Body of pancreas (tissue), 4 donors: ENCODE data around the gene FAM199X. TPM values are rescaled to one million over a fixed set of nuclear protein-coding genes. Genes with fewer than 3 reads are reported as not detected.
"Not testable (repeated sequence)": the region's sequence is repeated elsewhere in the genome, so short reads cannot be mapped to it uniquely, and the experiment has no call there.

Experiments used
- ATAC-seq: fragments of 150-250 bp; one replicate; pipeline ENCODE4 v1.9.1; 2016
- DNase-seq, 4 donors: peaks; one replicate each; pipeline ENCODE4 v3.0.0-alpha.2; 2019
- H3K27ac ChIP-seq, 4 donors: fragments of 200-600 bp; sonication (generic); 1 replicate in 3 of 4; 2 replicates in 1 of 4; pipeline versions ENCODE4 v1.5.1 to v1.6.1; 2016 to 2019; ENCODE audit warnings: mild to moderate bottlenecking in 1 of 4, mixed read lengths in 1 of 4, moderate library complexity in 1 of 4
- H3K27me3 ChIP-seq, 2 donors: fragments of 200-600 bp; sonication (generic); one replicate each; pipeline ENCODE4 v1.6.0; 2016; ENCODE audit warnings: mild to moderate bottlenecking in 1 of 2
- H3K36me3 ChIP-seq, 2 donors: fragments of 200-600 bp; sonication (generic); replicated peaks in 1 of 2; 2 replicates each; pipeline ENCODE4 v1.5.1; 2016; ENCODE audit warnings: low read depth in 2 of 2; ENCODE audit not compliant: insufficient read depth in 1 of 2
- H3K4me1 ChIP-seq: fragments of 200-600 bp; sonication (generic); one replicate; pipeline ENCODE4 v1.6.0; 2016
- H3K4me3 ChIP-seq, 2 donors: fragments of 200-600 bp; sonication (generic); 1 replicate in 1 of 2; 2 replicates in 1 of 2; pipeline ENCODE4 v1.5.1; 2016 to 2019
- H3K9me3 ChIP-seq, 3 donors: fragments of 200-600 bp; sonication (generic); 1 replicate in 2 of 3; 2 replicates in 1 of 3; pipeline ENCODE4 v1.5.1; 2016
- POLR2A ChIP-seq, 3 donors: fragments of 450-650 bp; IDR thresholded peaks; one replicate each; pipeline ENCODE4 v1.6.1; 2016; ENCODE audit warnings: antibody characterized with exemption in 3 of 3, mild to moderate bottlenecking in 2 of 3
- WGBS, 2 donors: methylation state at CpG; one replicate each; pipeline ENCODE4 v1.1.5; 2017; 5-methylcytosine and 5-hydroxymethylcytosine counted together
- intact Hi-C: fragments of 100-400 bp; cut with DNase I; formaldehyde crosslinking; loops from one replicate; pipeline ENCODE4 v1.15.1; 2023
- total RNA-seq, 2 donors: library from RNA; depleted of rRNA; stranded (reverse); fragments of >200 nt; gene quantifications; one replicate each; pipeline ENCODE4 v1.1.0, GENCODE V29; 2016
- TF ChIP-seq, protein P1 (sequence below), 7 experiments: fragments of 450-650 bp in 4 of 7; fragments of 200-600 bp in 3 of 7; sonication (generic) in 3 of 7; IDR thresholded peaks; one replicate each; pipeline ENCODE4 v1.5.1; 2016 to 2019; ENCODE audit warnings: antibody characterized with exemption in 7 of 7

FAM199X gene
- total RNA-seq, 2 donors from 2014 or later, result 13.5 to 18.7 TPM

DNA sequence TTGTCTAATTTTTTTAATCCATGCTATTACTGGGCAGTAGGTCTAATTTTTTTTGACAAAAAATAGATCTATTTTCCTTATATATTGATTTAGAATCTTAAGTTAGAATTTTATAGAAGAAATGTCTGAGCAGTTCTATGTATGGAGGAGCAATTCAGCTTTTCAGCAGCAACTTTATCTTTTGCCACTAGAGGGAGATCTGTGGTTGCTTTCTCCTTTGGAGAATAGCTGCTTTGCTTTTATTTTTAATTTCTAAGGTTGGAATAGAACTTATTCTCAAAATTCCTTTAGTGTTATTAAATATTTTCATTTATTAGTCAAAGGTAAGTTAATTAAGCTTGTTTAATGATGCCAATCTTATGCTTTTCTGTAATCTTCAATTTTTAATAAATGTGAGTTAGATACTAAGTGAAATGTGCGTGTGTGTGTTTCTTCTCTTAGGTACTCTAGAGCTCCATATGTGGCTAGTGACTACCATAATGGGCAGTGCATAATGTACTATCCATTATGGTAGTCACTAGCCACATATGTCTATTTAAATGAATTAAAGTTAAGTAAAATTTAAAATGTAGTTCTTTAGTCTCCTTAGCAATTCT is 29.3 kb downstream of the FAM199X start:
- ATAC-seq, result no peak

DNA sequence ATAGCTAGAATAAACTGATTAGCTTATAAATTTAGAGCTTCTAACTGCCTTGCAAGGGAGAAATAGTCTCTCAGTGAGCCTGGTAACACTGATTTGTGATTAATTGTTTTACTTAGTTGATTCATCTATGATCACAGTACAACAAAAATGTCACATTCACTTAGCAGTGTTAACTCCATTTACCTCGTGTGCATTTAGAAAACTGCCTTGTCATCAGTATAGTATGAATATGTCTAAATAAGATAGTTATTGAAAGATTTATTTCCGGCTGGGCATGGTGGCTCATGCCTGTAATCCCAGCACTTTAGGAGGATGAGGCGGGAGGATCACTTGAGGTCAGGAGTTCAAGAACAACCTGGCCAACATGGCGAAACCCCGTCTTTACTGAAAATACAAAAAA is 39.3 kb downstream of the FAM199X start:
- ATAC-seq (no peak), DNase-seq (no peak)
- no peaks in the 10 kb centered on the region for H3K36me3 ChIP-seq
- H3K9me3 ChIP-seq, result no peaks in the 10 kb centered on the region
- intact Hi-C loops, result no loop called here
- no peak overlapping the region for H3K4me3 ChIP-seq
- TF ChIP-seq, protein P1, sequence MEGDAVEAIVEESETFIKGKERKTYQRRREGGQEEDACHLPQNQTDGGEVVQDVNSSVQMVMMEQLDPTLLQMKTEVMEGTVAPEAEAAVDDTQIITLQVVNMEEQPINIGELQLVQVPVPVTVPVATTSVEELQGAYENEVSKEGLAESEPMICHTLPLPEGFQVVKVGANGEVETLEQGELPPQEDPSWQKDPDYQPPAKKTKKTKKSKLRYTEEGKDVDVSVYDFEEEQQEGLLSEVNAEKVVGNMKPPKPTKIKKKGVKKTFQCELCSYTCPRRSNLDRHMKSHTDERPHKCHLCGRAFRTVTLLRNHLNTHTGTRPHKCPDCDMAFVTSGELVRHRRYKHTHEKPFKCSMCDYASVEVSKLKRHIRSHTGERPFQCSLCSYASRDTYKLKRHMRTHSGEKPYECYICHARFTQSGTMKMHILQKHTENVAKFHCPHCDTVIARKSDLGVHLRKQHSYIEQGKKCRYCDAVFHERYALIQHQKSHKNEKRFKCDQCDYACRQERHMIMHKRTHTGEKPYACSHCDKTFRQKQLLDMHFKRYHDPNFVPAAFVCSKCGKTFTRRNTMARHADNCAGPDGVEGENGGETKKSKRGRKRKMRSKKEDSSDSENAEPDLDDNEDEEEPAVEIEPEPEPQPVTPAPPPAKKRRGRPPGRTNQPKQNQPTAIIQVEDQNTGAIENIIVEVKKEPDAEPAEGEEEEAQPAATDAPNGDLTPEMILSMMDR (IDR thresholded peaks at IDR 0.05), result no peak
- no peak for TF ChIP-seq POLR2A (IDR thresholded peaks at IDR 0.05)
- 89 to 90% methylated on average over 5 of the region's 5 CpGs for WGBS, 2 donors
- H3K27ac ChIP-seq, result no peak overlapping the region
- no peaks in the 10 kb centered on the region for H3K27me3 ChIP-seq
- H3K4me1 ChIP-seq, result no peaks in the 10 kb centered on the region

More for the DNA sequence above, 29.3 kb downstream of the FAM199X start:
- no peaks in the 10 kb centered on the region for H3K4me1 ChIP-seq
- H3K27ac ChIP-seq, result no peak overlapping the region
- no peaks in the 10 kb centered on the region for H3K9me3 ChIP-seq
- intact Hi-C loops, result no loop called here
- no peaks in the 10 kb centered on the region for H3K27me3 ChIP-seq
- TF ChIP-seq, protein P1 (IDR thresholded peaks at IDR 0.05), result peak; percentile 36 to 63 (median 53)
- TF ChIP-seq POLR2A (IDR thresholded peaks at IDR 0.05), result no peak
- H3K36me3 ChIP-seq, result no peaks in the 10 kb centered on the region
- H3K4me3 ChIP-seq, result no peak overlapping the region
- 95 to 100% methylated on average over 1 of the region's 1 CpG for WGBS, 2 donors
- DNase-seq, result peak in 1 of 4 donors; percentile 3

DNA sequence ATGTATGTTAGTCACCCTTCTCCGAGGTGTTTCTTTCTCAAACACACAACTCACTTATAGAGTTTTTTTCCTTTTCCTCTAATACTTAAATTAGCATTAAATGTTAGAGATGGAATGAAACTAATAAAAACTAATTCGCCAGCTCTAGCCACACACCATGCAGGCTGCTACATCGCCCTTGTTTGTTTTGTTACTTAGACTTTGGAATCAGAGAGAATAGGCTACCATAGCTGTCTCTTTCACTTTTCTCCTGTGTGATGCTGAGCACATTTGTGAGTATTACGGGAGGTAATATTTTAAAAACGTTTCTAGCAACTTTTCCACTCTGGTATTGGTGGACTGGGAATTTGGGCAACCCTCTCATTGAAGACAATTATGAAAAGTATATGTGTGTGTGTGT is 44.9 kb downstream of the FAM199X start:
- no peak overlapping the region for H3K4me3 ChIP-seq
- WGBS, 2 donors, result 65 to 72% methylated on average over 5 of the region's 5 CpGs
- H3K9me3 ChIP-seq, result no peaks in the 10 kb centered on the region
- ATAC-seq, result no peak
- intact Hi-C loops, result no loop called here
- no peak overlapping the region for H3K27ac ChIP-seq
- no peaks in the 10 kb centered on the region for H3K4me1 ChIP-seq
- DNase-seq, result no peak
- TF ChIP-seq, protein P1 (IDR thresholded peaks at IDR 0.05), result no peak
- TF ChIP-seq POLR2A (IDR thresholded peaks at IDR 0.05), result no peak
- H3K27me3 ChIP-seq, result no peaks in the 10 kb centered on the region
- no peaks in the 10 kb centered on the region for H3K36me3 ChIP-seq

DNA sequence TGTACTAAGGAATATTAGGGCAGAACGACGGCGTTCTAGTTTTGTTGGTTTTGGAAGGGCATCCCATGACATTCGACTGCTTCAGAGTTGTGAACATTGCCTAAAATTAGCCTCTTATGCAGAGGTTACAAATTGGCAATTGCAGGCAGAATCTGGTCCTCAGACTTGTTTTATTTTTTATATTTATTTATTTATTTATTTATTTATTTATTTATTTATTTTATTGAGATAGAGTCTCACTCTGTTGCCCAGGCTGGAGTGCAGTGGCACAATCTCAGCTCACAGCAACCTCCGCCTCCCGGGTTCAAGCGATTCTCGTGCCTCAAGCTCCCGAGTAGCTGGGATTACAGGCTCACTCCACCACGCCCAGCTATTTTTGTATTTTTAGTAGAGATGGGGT is 63.8 kb downstream of the FAM199X start:
- H3K9me3 ChIP-seq, intact Hi-C loops, ATAC-seq, H3K36me3 ChIP-seq, H3K27ac ChIP-seq, H3K4me3 ChIP-seq, DNase-seq, H3K27me3 ChIP-seq, H3K4me1 ChIP-seq: not testable (repeated sequence)
- WGBS, 2 donors, result 86 to 91% methylated on average over 7 to 8 of the region's 10 CpGs

Other genes starting within 250 kb of the FAM199X start
- gene TMSB15B, start 203.8 kb upstream of the FAM199X start, total RNA-seq, result 1 to 10 TPM in 1 of 2 donors, under 1 TPM in 1; 0.33 to 3.6 TPM
- not detected for gene H2BW1, start 152.7 kb upstream of the FAM199X start, total RNA-seq
- gene H2BW2, start 126.5 kb upstream of the FAM199X start, total RNA-seq, result not detected
- 1 to 10 TPM in 1 of 2 donors, not detected in 1; 2.1 TPM for gene TMSB15C, start 90.2 kb upstream of the FAM199X start, total RNA-seq
- 1 to 10 TPM in 1 of 2 donors, not detected in 1; 2.6 TPM for gene ZCCHC18, start 53.9 kb upstream of the FAM199X start, total RNA-seq
- gene SLC25A53, start 9.4 kb upstream of the FAM199X start, total RNA-seq, result 10 to 100 TPM in 1 of 2 donors, 1 to 10 TPM in 1; 3.6 to 10.9 TPM
- not detected for gene ESX1, start 88.5 kb downstream of the FAM199X start, total RNA-seq